ENCODE data around the gene THAP7. TPM values are rescaled to one million over a fixed set of nuclear protein-coding genes. Genes with fewer than 3 reads are reported as not detected.

The THAP7 gene
- total and polyA plus RNA-seq, 9 of the 15 experiments (the other 6 are each of a cell fraction or from before 2014, with no cell fraction given): 7.9 to 263 (median 84.1) TPM

DNA sequence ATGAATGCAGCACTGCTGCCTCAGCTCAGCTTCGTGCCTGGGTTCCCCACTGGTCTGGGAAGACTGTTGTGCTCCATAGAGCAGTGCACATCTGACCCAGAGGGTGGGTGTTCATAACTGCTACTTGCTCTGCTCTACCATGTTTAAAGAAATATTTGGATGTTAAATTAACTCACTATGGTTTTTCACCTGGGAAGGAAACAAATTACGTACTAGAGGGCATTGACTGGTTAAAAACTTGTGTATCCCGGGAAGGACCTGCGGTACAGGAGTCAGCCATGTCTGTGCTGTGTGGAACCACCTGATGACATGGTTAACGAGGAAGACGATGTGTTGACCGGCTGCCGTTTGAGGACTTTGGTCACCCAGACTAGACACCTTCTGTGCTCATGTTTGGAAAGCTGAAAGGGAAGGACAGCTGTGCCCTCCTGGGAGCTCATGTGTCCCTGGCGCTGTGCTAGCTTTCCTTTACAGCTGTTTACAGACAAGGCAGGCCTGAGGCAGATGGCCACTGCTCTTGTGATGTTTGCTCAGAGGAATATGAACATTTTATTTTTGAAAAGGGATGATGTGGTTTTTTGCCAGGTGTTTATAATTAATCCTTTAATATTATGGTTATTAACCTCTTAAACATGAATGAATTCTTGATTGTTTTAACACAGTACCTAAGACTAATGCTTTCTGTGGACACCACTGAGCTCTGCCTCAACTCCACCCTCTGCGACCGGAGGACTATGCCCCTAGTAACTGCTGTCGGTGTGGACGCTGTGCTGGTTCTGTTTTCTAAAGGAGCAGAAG, 49.2 kb downstream of the THAP7 start (continued):
- TF ChIP-seq, protein P1, sequence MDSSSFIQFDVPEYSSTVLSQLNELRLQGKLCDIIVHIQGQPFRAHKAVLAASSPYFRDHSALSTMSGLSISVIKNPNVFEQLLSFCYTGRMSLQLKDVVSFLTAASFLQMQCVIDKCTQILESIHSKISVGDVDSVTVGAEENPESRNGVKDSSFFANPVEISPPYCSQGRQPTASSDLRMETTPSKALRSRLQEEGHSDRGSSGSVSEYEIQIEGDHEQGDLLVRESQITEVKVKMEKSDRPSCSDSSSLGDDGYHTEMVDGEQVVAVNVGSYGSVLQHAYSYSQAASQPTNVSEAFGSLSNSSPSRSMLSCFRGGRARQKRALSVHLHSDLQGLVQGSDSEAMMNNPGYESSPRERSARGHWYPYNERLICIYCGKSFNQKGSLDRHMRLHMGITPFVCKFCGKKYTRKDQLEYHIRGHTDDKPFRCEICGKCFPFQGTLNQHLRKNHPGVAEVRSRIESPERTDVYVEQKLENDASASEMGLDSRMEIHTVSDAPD (CRISPR knock-in tag; IDR thresholded peaks at IDR 0.05): no peak
- TF ChIP-seq ZNF583 (CRISPR knock-in tag; IDR thresholded peaks at IDR 0.05) (no peak), ARHGAP35 (IDR thresholded peaks at IDR 0.05; ENCODE audit: partially characterized antibody) (peak; percentile 13), SMAD4 (CRISPR knock-in tag; conservative IDR thresholded peaks at IDR 0.05) (peak; percentile 14; the same call in 1 of the 2 replicates), FOXK1 (CRISPR knock-in tag; IDR thresholded peaks at IDR 0.05; ENCODE audit: borderline replicate concordance) (peak; percentile 72; the same call in 1 of the 2 replicates), DNMT1 (IDR thresholded peaks at IDR 0.05) (0 out of 2 replicates have a peak, but pooled peaks have one; percentile 18), POLR2AphosphoS5 (IDR thresholded peaks at IDR 0.05; ENCODE audit: control insufficient read depth, insufficient read depth, low read depth, low read length) (no peak), ZNF76 (CRISPR knock-in tag; IDR thresholded peaks at IDR 0.05; ENCODE audit: borderline replicate concordance) (no peak), GABPB2 (CRISPR knock-in tag; conservative IDR thresholded peaks at IDR 0.05) (no peak), ZBTB8A (IDR thresholded peaks at IDR 0.05; ENCODE audit: partially characterized antibody) (no peak), SMAD1 (IDR thresholded peaks at IDR 0.05; ENCODE audit: low read depth, low read length, partially characterized antibody) (no peak), IFI16 (CRISPR knock-in tag; IDR thresholded peaks at IDR 0.05) (0 out of 2 replicates have a peak, but pooled peaks have one; percentile 1), SIN3A (IDR thresholded peaks at IDR 0.05; ENCODE audit: borderline replicate concordance in 2 of 2, control insufficient read depth in 1 of 2, low read depth in 2 of 2, low read length in 2 of 2) (no peak)
- TF ChIP-seq, protein P2, sequence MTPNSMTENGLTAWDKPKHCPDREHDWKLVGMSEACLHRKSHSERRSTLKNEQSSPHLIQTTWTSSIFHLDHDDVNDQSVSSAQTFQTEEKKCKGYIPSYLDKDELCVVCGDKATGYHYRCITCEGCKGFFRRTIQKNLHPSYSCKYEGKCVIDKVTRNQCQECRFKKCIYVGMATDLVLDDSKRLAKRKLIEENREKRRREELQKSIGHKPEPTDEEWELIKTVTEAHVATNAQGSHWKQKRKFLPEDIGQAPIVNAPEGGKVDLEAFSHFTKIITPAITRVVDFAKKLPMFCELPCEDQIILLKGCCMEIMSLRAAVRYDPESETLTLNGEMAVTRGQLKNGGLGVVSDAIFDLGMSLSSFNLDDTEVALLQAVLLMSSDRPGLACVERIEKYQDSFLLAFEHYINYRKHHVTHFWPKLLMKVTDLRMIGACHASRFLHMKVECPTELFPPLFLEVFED (CRISPR knock-in tag; conservative IDR thresholded peaks at IDR 0.05): no peak
- TF ChIP-seq, protein P3, sequence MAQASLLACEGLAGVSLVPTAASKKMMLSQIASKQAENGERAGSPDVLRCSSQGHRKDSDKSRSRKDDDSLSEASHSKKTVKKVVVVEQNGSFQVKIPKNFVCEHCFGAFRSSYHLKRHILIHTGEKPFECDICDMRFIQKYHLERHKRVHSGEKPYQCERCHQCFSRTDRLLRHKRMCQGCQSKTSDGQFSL (CRISPR knock-in tag; IDR thresholded peaks at IDR 0.05): peak; percentile 32; the same call in 1 of the 2 replicates
- TF ChIP-seq, protein P3 (tag; IDR thresholded peaks at IDR 0.05): no peak
- TF ChIP-seq, protein P4, sequence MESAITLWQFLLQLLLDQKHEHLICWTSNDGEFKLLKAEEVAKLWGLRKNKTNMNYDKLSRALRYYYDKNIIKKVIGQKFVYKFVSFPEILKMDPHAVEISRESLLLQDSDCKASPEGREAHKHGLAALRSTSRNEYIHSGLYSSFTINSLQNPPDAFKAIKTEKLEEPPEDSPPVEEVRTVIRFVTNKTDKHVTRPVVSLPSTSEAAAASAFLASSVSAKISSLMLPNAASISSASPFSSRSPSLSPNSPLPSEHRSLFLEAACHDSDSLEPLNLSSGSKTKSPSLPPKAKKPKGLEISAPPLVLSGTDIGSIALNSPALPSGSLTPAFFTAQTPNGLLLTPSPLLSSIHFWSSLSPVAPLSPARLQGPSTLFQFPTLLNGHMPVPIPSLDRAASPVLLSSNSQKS (CRISPR knock-in tag; IDR thresholded peaks at IDR 0.05): peak; percentile 62; the same call in 1 of the 2 replicates
